GM12891 (cell line): ENCODE data around the gene C5orf47.

Experiments
- POLR2A ChIP-seq: IDR thresholded peaks from 2 replicates; pipeline ENCODE4 v1.6.1; 2011; ENCODE audit warnings: low read depth, low read length, control low read depth
- POLR2AphosphoS5 ChIP-seq: IDR thresholded peaks from 2 replicates; pipeline ENCODE4 v1.6.1; 2011; ENCODE audit warnings: low read depth, low read length, control low read depth

GRCh38 chr5:173970878-173971650 lies 17.9 kb upstream of the C5orf47 start:
- TF ChIP-seq POLR2AphosphoS5: no peak
- no peak for TF ChIP-seq POLR2A
